ENCODE results near the gene SPATA13. TPM values are rescaled to one million over a fixed set of nuclear protein-coding genes. Genes with fewer than 3 reads are reported as not detected.
A peak's percentile ranks its signal among the peaks of the same experiment; 100 is the strongest.
"Not testable (repeated sequence)": the region's sequence is repeated elsewhere in the genome, so short reads cannot be mapped to it uniquely, and the experiment has no call there.

Gene SPATA13
- 10 to 100 TPM; 78.7 to 89.9 TPM for total RNA-seq

DNA sequence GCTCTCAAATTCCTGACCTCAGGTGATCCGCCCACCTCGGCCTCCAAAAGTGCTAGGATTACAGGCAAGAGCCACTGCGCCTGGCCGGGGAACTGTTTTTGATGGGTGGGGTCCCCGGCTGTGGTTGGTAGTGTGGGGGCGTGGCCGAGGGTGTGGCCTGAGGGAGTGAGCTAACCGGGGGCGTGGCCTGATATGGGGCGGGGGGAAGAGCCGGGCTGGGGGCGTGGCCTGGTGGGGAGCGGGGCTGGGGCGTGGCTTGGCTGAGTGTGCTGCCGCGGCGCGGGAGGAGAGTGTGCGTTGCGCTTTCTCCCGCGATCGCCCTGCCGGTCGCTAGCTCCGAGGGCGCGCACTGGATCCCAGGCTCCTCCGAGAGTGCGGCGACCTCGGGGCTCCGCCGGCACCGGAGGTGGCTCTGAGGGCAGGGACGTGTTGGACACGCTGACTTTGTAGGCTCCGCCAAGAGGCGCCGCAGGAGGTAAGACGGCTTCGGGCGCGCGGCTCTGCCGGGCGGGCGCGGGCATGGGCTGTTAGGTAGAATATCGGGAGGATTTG, at the start of gene SPATA13:
Gene SPATA13, plus strand, starts transcription at position 263 of the 552 bp plus-strand sequence. CDS start 62,210 bp downstream, outside the sequence.
- peaks cover 30% of the 10 kb centered on the region for H3K4me1 Mint-ChIP-seq
- H3K27me3 Mint-ChIP-seq, result peaks cover 9% of the 10 kb centered on the region
- peak within 1 kb of the TSS; percentile 75 for H3K27ac Mint-ChIP-seq
- peak within 1 kb of the TSS; percentile 86 for H3K4me3 Mint-ChIP-seq
- DNase-seq, result peak; percentile 95
- peak; percentile 84 for ATAC-seq (ENCODE audit: low read depth)
- no peaks in the 10 kb centered on the region for H3K9me3 Mint-ChIP-seq
- peaks cover 3% of the 10 kb centered on the region for H3K36me3 Mint-ChIP-seq
- POLR2A ChIA-PET, result interaction anchor here (0.7 to 2.9 kb wide), 9 partner anchors 27 to 709 kb away, joined by 3 to 20 read pairs (median 4); no protein-coding TSS in a partner anchor

DNA sequence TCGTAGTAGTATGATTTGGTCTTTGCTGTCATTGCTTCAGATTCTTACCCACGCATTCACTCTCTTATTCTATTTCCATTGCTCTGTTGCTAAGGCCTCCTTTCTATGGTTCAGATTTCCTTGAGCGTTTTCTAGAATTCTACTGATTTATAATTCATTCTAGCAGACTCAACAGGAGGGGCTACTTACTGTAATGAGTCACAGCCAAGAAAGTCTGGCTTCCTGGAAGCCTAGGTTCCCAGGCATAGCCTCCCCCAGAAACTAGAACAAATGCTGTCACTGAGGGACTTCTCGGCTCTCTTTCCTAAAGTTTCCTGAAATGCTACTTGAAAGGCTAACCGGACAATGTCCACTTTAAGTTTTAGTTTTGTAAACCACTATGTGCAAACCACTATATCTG, 47.7 kb upstream of the SPATA13 start:
- no peak for DNase-seq
- Mint-ChIP-seq H3K4me1 (peaks cover 2% of the 10 kb centered on the region), H3K36me3 (no peaks in the 10 kb centered on the region), H3K27ac (no peak overlapping the region), H3K27me3 (peaks cover 5% of the 10 kb centered on the region), H3K4me3 (no peak overlapping the region), H3K9me3 (no peaks in the 10 kb centered on the region)
- POLR2A ChIA-PET, result no interaction called here
- ATAC-seq (ENCODE audit: low read depth), result no peak

DNA sequence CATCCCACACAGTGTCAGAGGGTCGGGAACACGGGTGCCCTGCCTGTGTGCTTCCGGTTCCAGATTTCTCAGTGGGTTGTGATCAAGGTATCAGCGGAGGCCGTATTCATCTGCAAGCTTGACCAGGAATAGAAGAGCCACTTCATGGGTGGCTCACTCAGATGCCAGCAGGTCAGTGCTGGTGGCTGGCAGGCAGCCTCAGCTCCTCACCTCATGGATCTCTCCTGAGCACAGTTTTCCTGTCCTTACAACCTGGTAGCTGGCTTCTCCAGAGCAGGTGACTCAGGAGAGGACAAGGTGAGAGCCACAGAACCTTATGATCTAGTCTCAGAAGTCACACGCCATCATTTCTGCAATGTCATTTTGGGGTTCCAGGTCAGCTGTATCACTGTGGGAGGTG, 44.8 kb upstream of the SPATA13 start:
- Mint-ChIP-seq H3K9me3 (no peaks in the 10 kb centered on the region), H3K36me3 (no peaks in the 10 kb centered on the region), H3K27ac (no peak overlapping the region), H3K4me3 (no peak overlapping the region), H3K27me3 (peaks cover 7% of the 10 kb centered on the region), H3K4me1 (peaks cover 8% of the 10 kb centered on the region)
- POLR2A ChIA-PET, result no interaction called here
- no peak for DNase-seq
- no peak for ATAC-seq (ENCODE audit: low read depth)

DNA sequence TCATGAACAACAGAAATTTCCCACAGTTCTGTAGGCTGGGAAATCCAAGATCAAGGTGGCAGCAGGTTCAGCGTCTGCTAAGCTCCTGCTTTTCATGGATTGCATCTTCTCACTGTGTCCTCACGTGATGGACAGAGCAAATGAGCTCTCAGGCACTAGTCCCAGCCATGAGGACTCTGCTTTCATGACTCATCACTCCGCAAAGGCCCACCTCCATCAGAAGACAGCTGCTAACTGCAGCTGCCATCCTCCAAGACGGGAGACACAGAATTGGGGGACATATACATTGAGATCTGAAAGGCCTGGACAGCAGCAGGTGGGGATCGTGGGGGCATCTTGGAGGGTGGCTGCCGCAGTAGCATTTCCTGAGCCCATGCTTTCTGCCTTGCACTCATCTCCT, 44.4 kb upstream of the SPATA13 start:
- no peak for ATAC-seq (ENCODE audit: low read depth)
- Mint-ChIP-seq H3K4me1 (peaks cover 8% of the 10 kb centered on the region), H3K36me3 (no peaks in the 10 kb centered on the region), H3K9me3 (no peaks in the 10 kb centered on the region), H3K27me3 (peaks cover 12% of the 10 kb centered on the region), H3K27ac (no peak overlapping the region), H3K4me3 (no peak overlapping the region)
- POLR2A ChIA-PET, result no interaction called here
- no peak for DNase-seq

DNA sequence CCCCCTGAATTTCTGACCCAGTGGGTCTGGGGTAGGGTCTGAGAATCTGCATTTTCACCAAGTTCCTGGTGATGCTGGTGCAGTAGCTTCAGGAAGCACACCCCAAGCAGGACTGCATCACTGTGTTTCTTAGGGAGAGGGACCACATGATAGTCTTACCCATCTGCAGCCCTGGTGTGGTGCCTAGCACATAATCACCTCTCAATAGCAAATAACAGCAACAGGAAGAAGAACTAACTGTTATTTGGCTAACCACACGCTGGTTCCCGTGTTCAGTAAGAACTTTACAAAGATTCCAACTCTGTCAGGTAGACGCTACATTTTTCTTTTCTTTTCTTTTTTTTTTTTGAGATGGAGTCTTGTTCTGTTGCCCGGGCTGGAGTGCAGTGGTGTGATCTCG, 41.9 kb upstream of the SPATA13 start:
- DNase-seq (no peak), ATAC-seq (ENCODE audit: low read depth) (peak; percentile 50)
- peaks cover 15% of the 10 kb centered on the region for H3K27me3 Mint-ChIP-seq
- peaks cover 11% of the 10 kb centered on the region for H3K4me1 Mint-ChIP-seq
- H3K9me3 Mint-ChIP-seq, result no peaks in the 10 kb centered on the region
- POLR2A ChIA-PET, result no interaction called here
- H3K4me3 Mint-ChIP-seq, result no peak overlapping the region
- H3K27ac Mint-ChIP-seq, result peak overlapping the region; percentile 2
- no peaks in the 10 kb centered on the region for H3K36me3 Mint-ChIP-seq

DNA sequence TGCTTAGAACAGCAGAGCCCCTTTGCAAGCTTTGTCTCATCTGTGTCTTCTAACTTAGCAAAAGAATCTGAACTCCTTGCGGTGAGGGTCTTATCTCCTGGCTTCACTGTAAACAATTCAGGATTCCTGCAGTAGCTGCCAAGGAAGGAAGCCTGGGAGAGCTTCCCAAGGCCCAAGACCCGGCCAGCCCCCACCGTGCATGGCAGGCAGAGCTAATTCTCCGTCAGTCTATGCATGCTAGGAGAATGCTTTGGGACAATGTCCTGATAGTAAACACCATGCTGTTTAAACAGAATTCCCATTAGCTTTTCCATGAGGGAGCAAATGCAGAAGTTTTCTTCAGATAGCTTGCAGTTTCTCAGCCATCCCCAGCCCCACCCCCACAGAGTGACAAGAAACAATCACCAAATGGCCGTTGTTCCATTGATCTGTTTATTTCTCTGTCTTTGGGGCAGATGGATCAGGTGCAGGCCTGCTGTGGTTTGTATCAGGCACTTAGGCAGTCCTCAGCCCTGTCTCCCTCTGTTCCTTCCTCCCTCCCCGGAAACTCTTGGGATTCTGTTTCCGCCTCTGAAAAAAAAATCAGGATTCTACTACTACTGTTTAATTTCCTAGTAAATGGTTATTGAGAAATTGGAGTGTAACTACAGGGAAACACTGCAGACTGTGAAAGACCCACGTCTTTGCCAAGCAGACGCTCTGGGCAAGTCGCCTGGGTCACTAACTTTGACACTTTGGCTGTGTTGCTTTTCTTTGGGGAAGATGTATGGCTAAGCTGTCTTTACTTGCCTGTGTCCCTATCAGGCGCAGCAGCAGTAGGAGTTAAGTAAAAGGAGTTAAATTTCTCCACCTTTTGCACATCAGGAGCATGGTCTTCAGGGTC, 40.7 kb upstream of the SPATA13 start:
- H3K4me3 Mint-ChIP-seq, result no peak overlapping the region
- DNase-seq (no peak), ATAC-seq (ENCODE audit: low read depth) (no peak)
- no peak overlapping the region for H3K27ac Mint-ChIP-seq
- no peaks in the 10 kb centered on the region for H3K9me3 Mint-ChIP-seq
- H3K36me3 Mint-ChIP-seq, result no peaks in the 10 kb centered on the region
- peaks cover 15% of the 10 kb centered on the region for H3K4me1 Mint-ChIP-seq
- POLR2A ChIA-PET, result interaction anchor here (0.6 kb wide), 1 partner anchor 1024 kb away, joined by 3 read pairs; no protein-coding TSS in a partner anchor
- H3K27me3 Mint-ChIP-seq, result peaks cover 15% of the 10 kb centered on the region

DNA sequence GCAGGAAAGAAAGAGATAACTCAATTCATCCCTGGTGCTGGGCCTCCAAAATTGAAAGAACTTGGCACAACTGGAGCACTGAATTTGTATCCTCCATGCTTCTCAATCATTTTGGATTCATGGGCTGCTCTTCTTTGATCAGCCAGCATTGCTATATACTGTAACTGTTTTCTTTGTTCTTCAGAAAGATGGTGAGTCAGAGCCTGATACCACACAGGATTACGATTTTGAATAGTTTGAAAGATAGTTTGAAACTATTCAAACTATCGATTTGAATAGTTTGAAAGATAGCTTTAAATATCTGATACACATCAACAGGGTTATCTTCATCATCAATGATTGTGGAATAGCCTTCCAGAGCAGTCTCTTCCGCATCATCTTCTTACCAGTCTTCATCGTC, 38.5 kb upstream of the SPATA13 start:
- not testable (repeated sequence) for H3K9me3 Mint-ChIP-seq
- H3K4me1 Mint-ChIP-seq, result peaks cover 25% of the 10 kb centered on the region

DNA sequence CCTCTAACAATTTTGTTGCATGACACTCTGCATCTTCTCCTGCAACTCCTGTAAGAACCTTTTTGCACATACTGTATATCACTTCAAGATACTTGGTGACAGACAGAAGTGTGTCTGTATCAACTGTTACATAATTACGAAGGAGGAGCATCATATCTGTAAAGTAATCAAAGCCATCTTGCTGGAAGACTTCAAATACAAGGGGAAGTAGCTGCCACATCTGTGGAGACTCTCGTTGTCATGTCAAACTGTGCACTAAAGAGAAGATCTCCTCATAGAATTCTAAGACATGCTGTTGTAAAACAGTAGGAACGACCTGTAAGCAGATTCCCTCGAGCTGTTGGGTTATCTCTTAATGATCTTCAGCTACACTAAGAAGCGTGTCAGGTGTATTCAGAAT, 38.0 kb upstream of the SPATA13 start:
- no peak overlapping the region for H3K27ac Mint-ChIP-seq
- peaks cover 1% of the 10 kb centered on the region for H3K36me3 Mint-ChIP-seq
- H3K9me3 Mint-ChIP-seq, result no peaks in the 10 kb centered on the region
- peaks cover 26% of the 10 kb centered on the region for H3K4me1 Mint-ChIP-seq
- no peak for ATAC-seq (ENCODE audit: low read depth)
- H3K27me3 Mint-ChIP-seq, result peaks cover 14% of the 10 kb centered on the region
- POLR2A ChIA-PET, result no interaction called here
- no peak overlapping the region for H3K4me3 Mint-ChIP-seq
- DNase-seq, result no peak

More for the DNA sequence above, 38.5 kb upstream of the SPATA13 start:
- H3K36me3 Mint-ChIP-seq; ATAC-seq (ENCODE audit: low read depth); H3K27ac Mint-ChIP-seq; DNase-seq; POLR2A ChIA-PET; H3K4me3 Mint-ChIP-seq: not testable (repeated sequence)
- H3K27me3 Mint-ChIP-seq, result peaks cover 14% of the 10 kb centered on the region

DNA sequence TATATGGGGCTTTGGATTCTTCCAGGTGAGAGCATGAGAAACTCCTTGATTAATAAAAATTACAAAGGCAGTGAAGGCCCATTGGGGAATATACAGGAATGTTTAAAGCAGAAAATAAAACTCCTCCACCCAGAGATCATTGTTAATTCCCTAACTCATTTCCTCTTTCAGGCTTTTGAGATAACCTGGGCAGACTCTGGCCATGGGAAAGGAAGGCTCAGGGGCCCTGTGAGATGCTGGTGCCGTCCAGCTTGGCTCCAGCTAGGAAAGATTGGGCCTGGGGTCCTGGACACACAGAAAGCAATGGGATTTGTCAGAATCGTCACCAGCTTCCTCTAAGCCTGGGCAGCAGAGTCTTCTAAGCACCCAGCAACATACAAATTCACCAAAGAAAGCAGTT, 36.8 kb upstream of the SPATA13 start:
- H3K9me3 Mint-ChIP-seq, result no peaks in the 10 kb centered on the region
- H3K27ac Mint-ChIP-seq, result no peak overlapping the region
- H3K4me1 Mint-ChIP-seq, result peaks cover 20% of the 10 kb centered on the region
- H3K27me3 Mint-ChIP-seq, result peaks cover 14% of the 10 kb centered on the region
- no peak overlapping the region for H3K4me3 Mint-ChIP-seq
- no peak for DNase-seq
- H3K36me3 Mint-ChIP-seq, result peaks cover 1% of the 10 kb centered on the region
- POLR2A ChIA-PET, result no interaction called here
- ATAC-seq (ENCODE audit: low read depth), result no peak

DNA sequence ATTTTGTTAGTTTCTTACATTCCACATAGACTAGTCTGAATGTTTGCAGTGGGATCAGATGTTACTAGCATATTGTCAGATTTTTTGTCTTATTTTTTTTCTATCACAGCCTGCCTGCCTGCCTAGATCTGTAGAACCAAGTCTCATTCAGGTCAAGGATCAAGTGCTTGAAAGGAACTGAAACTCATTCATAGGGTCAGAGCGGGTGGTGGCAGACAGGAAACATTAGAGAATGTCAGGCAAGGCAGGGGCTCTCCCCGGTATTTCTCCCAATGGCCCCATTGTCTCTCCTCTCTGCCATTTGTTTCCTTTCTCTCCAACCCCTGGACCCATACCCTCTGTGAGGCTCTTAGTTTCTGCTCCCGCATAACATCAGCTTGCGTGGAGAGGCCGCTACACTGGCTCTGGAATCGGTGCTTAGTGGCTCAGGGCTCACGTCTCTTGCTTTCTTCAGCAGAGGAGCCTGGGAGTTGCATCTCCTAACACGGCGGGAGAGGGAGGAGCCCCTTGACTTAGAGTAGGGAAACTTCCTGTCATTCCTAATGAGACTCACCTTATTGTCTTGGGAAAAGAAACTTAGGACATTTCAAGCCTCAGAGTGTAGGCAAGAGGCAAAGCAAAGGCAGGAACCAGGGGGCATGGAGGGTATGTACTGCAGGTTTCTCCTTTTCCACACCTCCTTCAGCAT, 35.6 kb upstream of the SPATA13 start:
- peaks cover 14% of the 10 kb centered on the region for H3K27me3 Mint-ChIP-seq
- H3K4me1 Mint-ChIP-seq, result peaks cover 20% of the 10 kb centered on the region
- peaks cover 1% of the 10 kb centered on the region for H3K36me3 Mint-ChIP-seq
- DNase-seq, result no peak
- no peak overlapping the region for H3K27ac Mint-ChIP-seq
- H3K9me3 Mint-ChIP-seq, result no peaks in the 10 kb centered on the region
- ATAC-seq (ENCODE audit: low read depth), result no peak
- H3K4me3 Mint-ChIP-seq, result no peak overlapping the region
- POLR2A ChIA-PET, result no interaction called here

DNA sequence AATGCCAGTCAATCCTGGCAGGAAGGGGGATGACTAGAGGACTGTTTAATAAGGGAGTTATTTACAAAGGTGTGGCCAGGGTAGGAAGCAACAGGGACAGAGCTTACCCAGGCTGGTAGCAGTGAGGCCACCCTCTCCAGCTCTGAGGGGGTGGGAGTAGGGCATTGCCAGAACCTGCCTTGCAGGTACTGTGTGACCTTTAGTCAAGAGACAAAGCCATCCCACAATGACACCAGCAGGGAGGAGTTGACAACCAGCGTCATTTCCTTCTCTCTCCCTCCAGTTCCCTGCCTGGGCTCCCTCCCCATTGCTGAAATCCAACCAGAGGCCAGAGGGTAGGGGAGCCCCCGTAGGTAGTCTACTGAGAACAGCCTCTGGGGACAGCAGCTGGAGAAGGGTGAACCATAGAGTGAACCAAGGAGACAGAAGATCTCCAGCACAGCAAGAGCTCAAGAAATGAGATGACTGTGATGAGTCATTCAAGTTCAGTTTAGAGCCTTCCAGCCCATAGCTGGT, 33.3 kb upstream of the SPATA13 start:
- ATAC-seq (ENCODE audit: low read depth) (peak; percentile 68), DNase-seq (no peak)

DNA sequence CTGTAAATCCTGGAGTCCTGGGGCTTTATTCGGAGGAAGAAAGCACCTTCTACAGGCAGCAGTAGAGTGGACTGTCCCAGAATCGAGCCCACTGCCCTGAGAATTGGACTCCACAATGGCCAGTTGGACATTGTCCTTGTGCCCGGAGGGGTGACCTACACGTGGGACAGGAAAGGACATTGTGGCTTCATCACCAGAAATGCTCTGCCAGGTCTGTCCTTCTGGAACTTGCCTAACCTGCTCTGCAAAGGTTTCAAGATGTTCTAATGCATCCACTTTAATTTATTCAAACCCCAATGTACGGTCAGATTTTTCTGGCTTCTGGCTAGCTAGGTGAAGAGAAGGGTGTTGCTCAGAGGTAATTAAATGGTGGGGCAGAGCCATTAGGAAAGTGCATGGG, 32.4 kb upstream of the SPATA13 start:
- peaks cover 27% of the 10 kb centered on the region for H3K4me1 Mint-ChIP-seq
- ATAC-seq (ENCODE audit: low read depth) (no peak), DNase-seq (no peak)
- no peak overlapping the region for H3K4me3 Mint-ChIP-seq
- POLR2A ChIA-PET, result no interaction called here
- H3K9me3 Mint-ChIP-seq, result peaks cover 8% of the 10 kb centered on the region
- H3K36me3 Mint-ChIP-seq, result peaks cover 3% of the 10 kb centered on the region
- no peak overlapping the region for H3K27ac Mint-ChIP-seq
- peaks cover 4% of the 10 kb centered on the region for H3K27me3 Mint-ChIP-seq

More for the DNA sequence above, 33.3 kb upstream of the SPATA13 start:
- Mint-ChIP-seq H3K4me3 (no peak overlapping the region), H3K36me3 (peaks cover 3% of the 10 kb centered on the region), H3K27me3 (peaks cover 7% of the 10 kb centered on the region), H3K9me3 (peaks cover 8% of the 10 kb centered on the region), H3K27ac (no peak overlapping the region), H3K4me1 (peaks cover 26% of the 10 kb centered on the region)
- POLR2A ChIA-PET, result no interaction called here

DNA sequence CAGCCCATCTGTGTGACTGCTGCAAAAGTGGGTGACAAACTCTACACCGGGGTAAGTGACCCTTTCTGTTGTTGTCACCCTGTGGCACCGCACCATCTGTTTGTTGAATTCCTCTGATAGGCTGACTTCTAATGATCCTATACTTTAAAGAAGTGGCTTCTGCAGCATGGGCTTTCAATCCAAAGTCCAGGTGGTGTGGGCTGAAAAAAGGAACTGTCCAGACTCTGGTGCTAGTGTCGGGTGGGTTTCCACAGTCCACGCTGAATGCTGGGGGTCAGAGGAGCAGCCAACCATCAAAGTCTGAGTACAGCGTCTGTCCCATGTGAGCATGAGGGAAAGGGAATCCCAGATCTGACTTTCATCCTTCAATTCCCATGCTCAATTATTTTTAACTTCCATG, 31.6 kb upstream of the SPATA13 start:
- no peak for DNase-seq
- H3K4me1 Mint-ChIP-seq, result peaks cover 27% of the 10 kb centered on the region
- POLR2A ChIA-PET, result no interaction called here
- H3K27me3 Mint-ChIP-seq, result peaks cover 5% of the 10 kb centered on the region
- peaks cover 3% of the 10 kb centered on the region for H3K36me3 Mint-ChIP-seq
- no peak overlapping the region for H3K27ac Mint-ChIP-seq
- H3K9me3 Mint-ChIP-seq, result peaks cover 8% of the 10 kb centered on the region
- ATAC-seq (ENCODE audit: low read depth), result no peak
- H3K4me3 Mint-ChIP-seq, result no peak overlapping the region

Measured in activated naive CD8-positive, alpha-beta T cell treated with anti-CD3 and anti-CD28 coated beads, Interleukin-2, amount 10 ng/mL, durations not matched to agents 7 days and 5 days (primary cell).